Chondrocyte (in vitro differentiated cells): Measurements from ENCODE around the gene LPP. TPM values are rescaled to one million over a fixed set of nuclear protein-coding genes. Genes with fewer than 3 reads are reported as not detected.

Experiments
- DNase-seq: peaks from one replicate; pipeline ENCODE4 v3.0.0; 2021; ENCODE audit warnings: mixed read lengths, low spot score
- H3K27ac Mint-ChIP-seq: one replicate; pipeline ENCODE4 v1.8.0; 2021; ENCODE audit warnings: mild to moderate bottlenecking, moderate library complexity, mixed read lengths; ENCODE audit not compliant: unreplicated experiment
- H3K27me3 Mint-ChIP-seq: 2 replicates; pipeline ENCODE4 v1.8.0; 2021; ENCODE audit warnings: low read depth, mixed read lengths
- H3K36me3 Mint-ChIP-seq: 2 replicates; pipeline ENCODE4 v1.8.0; 2021; ENCODE audit warnings: low read depth, mixed read lengths
- H3K4me1 Mint-ChIP-seq: 2 replicates; pipeline ENCODE4 v1.8.0; 2021; ENCODE audit warnings: low read depth, mild to moderate bottlenecking, mixed read lengths
- H3K4me3 Mint-ChIP-seq: one replicate; pipeline ENCODE4 v1.8.0; 2021; ENCODE audit warnings: mild to moderate bottlenecking, moderate library complexity, mixed read lengths; ENCODE audit not compliant: unreplicated experiment
- H3K9me3 Mint-ChIP-seq: 2 replicates; pipeline ENCODE4 v1.8.0; 2021; ENCODE audit warnings: low read depth, mixed read lengths
- CTCF ChIP-seq: fragments of 200-600 bp; sonication (generic); IDR thresholded peaks from 2 replicates; pipeline ENCODE4 v1.5.0; 2021; ENCODE audit warnings: antibody characterized with exemption, mild to moderate bottlenecking, moderate library complexity
- total RNA-seq: library from RNA; stranded (reverse); gene quantifications from 3 replicates; pipeline ENCODE4 v1.2.1, GENCODE V29; 2021

Gene LPP
- total RNA-seq, 1 donor from 2014 or later: 295 TPM

- no peaks in the 10 kb centered on the region for H3K27me3 Mint-ChIP-seq
- no peak for DNase-seq
- H3K27ac Mint-ChIP-seq: no peak overlapping the region
- no peaks in the 10 kb centered on the region for H3K9me3 Mint-ChIP-seq
- H3K36me3 Mint-ChIP-seq: peaks cover 14% of the 10 kb centered on the region
- H3K4me1 Mint-ChIP-seq: peaks cover 22% of the 10 kb centered on the region
- peak; percentile 15 for TF ChIP-seq CTCF
- no peak overlapping the region for H3K4me3 Mint-ChIP-seq
These were observed 250.2 kb downstream of the LPP start for GRCh38 chr3:188404124-188404523.

- no peak for TF ChIP-seq CTCF
- Mint-ChIP-seq H3K36me3 (peaks cover 14% of the 10 kb centered on the region), H3K27me3 (no peaks in the 10 kb centered on the region), H3K9me3 (no peaks in the 10 kb centered on the region), H3K27ac (no peak overlapping the region), H3K4me3 (no peak overlapping the region), H3K4me1 (peaks cover 22% of the 10 kb centered on the region)
- no peak for DNase-seq
These were observed 250.7 kb downstream of the LPP start for GRCh38 chr3:188404701-188405100.

GRCh38 chr3:188407158-188407880 is 253.4 kb downstream of the LPP start:
- H3K4me3 Mint-ChIP-seq: no peak overlapping the region
- no peak for TF ChIP-seq CTCF
- H3K4me1 Mint-ChIP-seq: peaks cover 8% of the 10 kb centered on the region
- peaks cover 17% of the 10 kb centered on the region for H3K36me3 Mint-ChIP-seq
- H3K9me3 Mint-ChIP-seq: no peaks in the 10 kb centered on the region
- peak overlapping the region; percentile 62 for H3K27ac Mint-ChIP-seq
- H3K27me3 Mint-ChIP-seq: no peaks in the 10 kb centered on the region
- DNase-seq: no peak

GRCh38 chr3:188408831-188409230 is 254.9 kb downstream of the LPP start:
- Mint-ChIP-seq H3K4me1 (peaks cover 8% of the 10 kb centered on the region), H3K27me3 (no peaks in the 10 kb centered on the region), H3K4me3 (no peak overlapping the region), H3K36me3 (peaks cover 17% of the 10 kb centered on the region), H3K27ac (no peak overlapping the region), H3K9me3 (no peaks in the 10 kb centered on the region)
- TF ChIP-seq CTCF: no peak
- DNase-seq: no peak

GRCh38 chr3:188411750-188412149 is 257.8 kb downstream of the LPP start:
- H3K27me3 Mint-ChIP-seq: no peaks in the 10 kb centered on the region
- peaks cover 27% of the 10 kb centered on the region for H3K4me1 Mint-ChIP-seq
- no peak overlapping the region for H3K4me3 Mint-ChIP-seq
- peaks cover 8% of the 10 kb centered on the region for H3K36me3 Mint-ChIP-seq
- H3K9me3 Mint-ChIP-seq: peaks cover 2% of the 10 kb centered on the region
- no peak for DNase-seq
- H3K27ac Mint-ChIP-seq: no peak overlapping the region
- no peak for TF ChIP-seq CTCF
